AG20443 (cell line): ENCODE measurements around the gene ATF1.
"Not testable (repeated sequence)": the region's sequence is repeated elsewhere in the genome, so short reads cannot be mapped to it uniquely, and the experiment has no call there.

Experiments
- DNase-seq: peaks from one replicate; pipeline ENCODE4 v3.0.0; 2012; ENCODE audit warnings: low spot score, mixed read lengths

The ATF1 gene

GRCh38 chr12:50859621-50860310, 95.9 kb downstream of the ATF1 start:
- no peak for DNase-seq

GRCh38 chr12:50862316-50862715, 98.4 kb downstream of the ATF1 start:
- DNase-seq, result peak; percentile 65

- DNase-seq, result no peak
These were observed 101.4 kb downstream of the ATF1 start for GRCh38 chr12:50865266-50865665.

GRCh38 chr12:50868881-50869280, 105.0 kb downstream of the ATF1 start:
- DNase-seq, result not testable (repeated sequence)
